SK-N-MC (cell line): ENCODE measurements around the gene WDTC1.

ENCODE experiments used
- EZH2 ChIP-seq: fragments of 200-600 bp; sonication (generic); IDR thresholded peaks from one replicate; pipeline ENCODE4 v1.6.1; 2017; ENCODE audit warnings: antibody characterized with exemption
- POLR2AphosphoS5 ChIP-seq: IDR thresholded peaks from 2 replicates; pipeline ENCODE4 v1.6.1; 2012; ENCODE audit warnings: mild to moderate bottlenecking, low read depth, low read length, borderline replicate concordance

- no peak for TF ChIP-seq EZH2
- TF ChIP-seq POLR2AphosphoS5: no peak
Measured at GRCh38 chr1:27353166-27353565, 118.7 kb downstream of the WDTC1 start.
